Measurements from ENCODE around the gene SH3RF1. TPM values are rescaled to one million over a fixed set of nuclear protein-coding genes. Genes with fewer than 3 reads are reported as not detected.

The SH3RF1 gene
- total RNA-seq, 4 donors from 2014 or later: 5.9 to 41.2 (median 15.0) TPM

DNA sequence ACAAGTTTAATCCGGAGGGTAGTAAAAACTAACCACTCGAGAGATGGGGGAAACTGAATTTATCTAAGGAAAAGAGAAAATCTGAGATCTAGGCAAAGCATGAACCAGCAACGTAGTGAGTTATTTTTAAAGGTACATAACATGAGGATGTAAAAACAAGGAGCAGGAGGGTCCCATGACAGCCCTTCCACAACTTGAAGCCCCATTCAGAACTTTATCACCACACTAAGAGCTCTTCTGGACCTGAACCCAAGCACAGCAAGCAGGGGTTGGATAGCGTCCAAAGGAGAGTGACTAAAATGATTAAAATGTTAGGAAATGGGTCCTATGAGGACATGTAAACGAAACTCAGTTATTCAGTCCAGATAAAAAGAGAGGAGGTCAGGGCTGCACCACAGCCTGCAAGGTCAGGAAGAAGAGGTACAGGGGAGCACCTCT, 16.2 kb downstream of the SH3RF1 start:
- Histone ChIP-seq H3K4me1 (peaks cover 0 to 4% of the 10 kb centered on the region in 2 donors), H3K27me3 (no peaks in the 10 kb centered on the region), H3K9me3 (no peaks in the 10 kb centered on the region), H3K27ac (no peak overlapping the region), H3K4me3 (no peak overlapping the region), H3K36me3 (no peaks in the 10 kb centered on the region)
- peak in 1 of 2 donors; percentile 28 for DNase-seq
- intact Hi-C loops (cut with DNase I; ENCODE audit: low total_unique reads): no loop called here
- no peak for TF ChIP-seq CTCF (IDR thresholded peaks at IDR 0.05)
- TF ChIP-seq POLR2A (IDR thresholded peaks at IDR 0.05): no peak

GRCh38 chr4:169253904-169254303, 16.9 kb downstream of the SH3RF1 start:
- no peaks in the 10 kb centered on the region for H3K36me3 ChIP-seq
- H3K4me1 ChIP-seq: peaks cover 0 to 4% of the 10 kb centered on the region in 2 donors
- intact Hi-C loops (cut with DNase I; ENCODE audit: low total_unique reads): no loop called here
- H3K9me3 ChIP-seq: no peaks in the 10 kb centered on the region
- H3K4me3 ChIP-seq: no peak overlapping the region
- no peaks in the 10 kb centered on the region for H3K27me3 ChIP-seq
- TF ChIP-seq POLR2A (IDR thresholded peaks at IDR 0.05) (no peak), CTCF (IDR thresholded peaks at IDR 0.05) (no peak)
- DNase-seq: no peak
- no peak overlapping the region for H3K27ac ChIP-seq

- H3K4me3 ChIP-seq: no peak overlapping the region
- DNase-seq: no peak
- H3K36me3 ChIP-seq: no peaks in the 10 kb centered on the region
- H3K27ac ChIP-seq: no peak overlapping the region
- no peaks in the 10 kb centered on the region for H3K9me3 ChIP-seq
- intact Hi-C loops (cut with DNase I; ENCODE audit: low total_unique reads): no loop called here
- H3K27me3 ChIP-seq: no peaks in the 10 kb centered on the region
- peaks cover 0 to 4% of the 10 kb centered on the region in 2 donors for H3K4me1 ChIP-seq
- TF ChIP-seq CTCF (IDR thresholded peaks at IDR 0.05) (no peak), POLR2A (IDR thresholded peaks at IDR 0.05) (no peak)
Measured at GRCh38 chr4:169253113-169253671, 17.6 kb downstream of the SH3RF1 start.

- H3K36me3 ChIP-seq: no peaks in the 10 kb centered on the region
- TF ChIP-seq CTCF (IDR thresholded peaks at IDR 0.05) (no peak), POLR2A (IDR thresholded peaks at IDR 0.05) (no peak)
- intact Hi-C loops (cut with DNase I; ENCODE audit: low total_unique reads): no loop called here
- H3K9me3 ChIP-seq: no peaks in the 10 kb centered on the region
- peaks cover 0 to 4% of the 10 kb centered on the region in 2 donors for H3K4me1 ChIP-seq
- no peak overlapping the region for H3K27ac ChIP-seq
- no peak overlapping the region for H3K4me3 ChIP-seq
- no peaks in the 10 kb centered on the region for H3K27me3 ChIP-seq
- no peak for DNase-seq
Measured at GRCh38 chr4:169252339-169253112, 18.2 kb downstream of the SH3RF1 start.

Data from uterus (tissue), 4 donors.